Measurements from ENCODE around the gene SUPT20HL1.
"Not testable (repeated sequence)": the region's sequence is repeated elsewhere in the genome, so short reads cannot be mapped to it uniquely, and the experiment has no call there.

Gene SUPT20HL1

DNA sequence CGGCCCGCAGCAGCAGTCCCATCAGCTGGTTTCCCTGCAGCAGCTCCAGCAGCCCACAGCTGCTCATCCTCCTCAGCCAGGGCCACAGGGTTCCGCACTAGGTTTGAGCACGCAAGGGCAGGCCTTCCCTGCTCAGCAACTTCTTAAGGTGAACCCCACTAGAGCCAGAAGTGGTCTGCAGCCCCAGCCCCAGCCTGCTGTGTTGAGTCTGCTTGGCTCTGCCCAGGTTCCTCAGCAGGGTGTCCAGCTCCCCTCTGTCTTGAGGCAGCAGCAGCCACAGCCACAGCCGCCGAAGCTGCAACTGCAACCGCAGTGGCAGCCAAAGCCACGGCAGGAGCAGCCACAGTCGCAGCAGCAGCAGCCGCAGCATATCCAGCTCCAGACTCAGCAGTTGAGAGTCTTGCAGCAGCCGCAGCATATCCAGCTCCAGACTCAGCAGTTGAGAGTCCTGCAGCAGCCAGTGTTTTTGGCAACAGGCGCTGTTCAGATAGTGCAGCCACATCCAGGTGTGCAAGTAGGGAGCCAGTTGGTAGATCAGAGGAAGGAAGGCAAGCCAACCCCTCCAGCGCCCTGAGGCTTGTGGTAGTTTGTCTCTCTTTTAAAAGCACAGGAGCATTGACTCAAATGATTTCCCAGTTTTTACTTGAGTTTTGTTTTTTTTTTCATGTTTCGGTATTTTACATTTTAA is 4.6 kb downstream of the SUPT20HL1 start:
- peaks cover 6% of the 10 kb centered on the region for H3K4me1 ChIP-seq (ENCODE audit: control insufficient read depth, insufficient read depth, low read length)
- H3K4me3 ChIP-seq (ENCODE audit: low read depth, low read length) = no peak overlapping the region
- no peak overlapping the region for H3K9ac ChIP-seq (ENCODE audit: low read depth, low read length)
- no peaks in the 10 kb centered on the region for H3K36me3 ChIP-seq (ENCODE audit: control insufficient read depth, insufficient read depth, low read length)
- no peaks in the 10 kb centered on the region for H3K9me3 ChIP-seq (ENCODE audit: control insufficient read depth, insufficient read depth, low read length)
- H3K27me3 ChIP-seq (ENCODE audit: control insufficient read depth, insufficient read depth, low read length) = no peaks in the 10 kb centered on the region

DNA sequence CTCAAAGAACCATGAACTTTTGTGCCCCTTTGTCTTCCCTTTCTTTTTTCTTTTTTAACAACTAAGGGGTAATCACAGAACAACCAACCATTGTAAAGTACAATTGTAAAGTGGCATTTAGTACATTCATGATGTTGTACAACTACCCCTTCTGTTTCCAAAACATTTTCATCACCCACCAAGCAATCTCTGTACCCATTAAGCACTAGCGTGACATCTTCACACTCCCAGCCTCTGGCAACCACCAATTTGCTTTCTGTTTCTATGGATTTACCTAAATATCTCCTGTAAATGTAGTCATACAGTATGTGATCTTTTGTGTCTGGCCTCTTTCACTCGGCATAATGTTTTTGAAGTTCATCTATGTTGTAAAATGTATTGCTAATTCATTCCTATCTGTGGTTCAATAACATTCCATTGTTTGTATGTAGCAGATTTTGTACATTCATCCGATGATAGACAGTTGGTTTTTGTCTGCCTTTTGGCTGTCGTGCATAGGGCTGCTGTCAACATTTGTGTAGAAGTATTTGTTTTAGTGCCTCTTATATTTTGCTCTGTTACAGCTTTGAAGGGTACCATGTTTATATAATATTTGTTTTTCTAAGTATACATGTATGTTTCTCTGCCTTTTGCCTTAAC is 6.4 kb downstream of the SUPT20HL1 start:
- H3K4me3 ChIP-seq (ENCODE audit: low read depth, low read length); H3K36me3 ChIP-seq (ENCODE audit: control insufficient read depth, insufficient read depth, low read length); H3K9ac ChIP-seq (ENCODE audit: low read depth, low read length); H3K9me3 ChIP-seq (ENCODE audit: control insufficient read depth, insufficient read depth, low read length); H3K27me3 ChIP-seq (ENCODE audit: control insufficient read depth, insufficient read depth, low read length): not testable (repeated sequence)
- peaks cover 15% of the 10 kb centered on the region for H3K4me1 ChIP-seq (ENCODE audit: control insufficient read depth, insufficient read depth, low read length)

GRCh38 chrX:24369816-24370215 is 9.4 kb downstream of the SUPT20HL1 start:
- Histone ChIP-seq H3K4me3 (ENCODE audit: low read depth, low read length) (peak overlapping the region; percentile 24), H3K27me3 (ENCODE audit: control insufficient read depth, insufficient read depth, low read length) (peaks cover 3% of the 10 kb centered on the region), H3K36me3 (ENCODE audit: control insufficient read depth, insufficient read depth, low read length) (no peaks in the 10 kb centered on the region), H3K9me3 (ENCODE audit: control insufficient read depth, insufficient read depth, low read length) (no peaks in the 10 kb centered on the region), H3K9ac (ENCODE audit: low read depth, low read length) (no peak overlapping the region), H3K4me1 (ENCODE audit: control insufficient read depth, insufficient read depth, low read length) (peaks cover 23% of the 10 kb centered on the region)

DNA sequence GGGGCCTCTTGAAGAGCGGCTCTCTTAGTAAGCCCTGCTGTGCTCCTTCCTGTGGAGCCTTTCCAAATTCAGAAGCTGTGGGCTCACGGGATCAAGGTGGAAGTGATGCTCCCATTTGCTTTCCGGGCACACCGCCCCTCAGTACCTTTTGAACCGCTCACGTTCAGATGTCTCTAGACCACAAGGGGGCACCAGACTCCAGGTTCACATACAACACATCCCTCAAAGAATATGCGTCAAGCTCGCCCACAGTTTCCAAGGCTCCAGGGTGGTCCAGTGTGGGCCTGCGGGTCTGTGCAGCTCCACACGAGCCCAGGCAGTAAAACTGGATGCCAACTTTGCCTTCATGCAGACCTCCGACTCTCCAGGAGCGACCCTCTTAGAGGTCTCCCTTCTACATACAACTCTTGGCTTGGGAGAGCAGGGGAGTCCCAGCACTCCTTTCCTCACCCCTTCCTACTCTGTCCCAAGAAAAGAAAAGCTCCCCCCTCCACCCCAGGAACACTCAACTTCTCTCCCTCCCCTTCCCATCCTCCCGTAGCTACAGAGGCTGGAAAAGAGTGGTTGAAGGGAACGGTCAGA is 11.0 kb downstream of the SUPT20HL1 start:
- Histone ChIP-seq H3K4me1 (ENCODE audit: control insufficient read depth, insufficient read depth, low read length) (peaks cover 28% of the 10 kb centered on the region), H3K36me3 (ENCODE audit: control insufficient read depth, insufficient read depth, low read length) (no peaks in the 10 kb centered on the region), H3K4me3 (ENCODE audit: low read depth, low read length) (peak overlapping the region; percentile 61), H3K9ac (ENCODE audit: low read depth, low read length) (peak overlapping the region; percentile 58), H3K27me3 (ENCODE audit: control insufficient read depth, insufficient read depth, low read length) (peaks cover 3% of the 10 kb centered on the region), H3K9me3 (ENCODE audit: control insufficient read depth, insufficient read depth, low read length) (no peaks in the 10 kb centered on the region)

- Histone ChIP-seq H3K27me3 (ENCODE audit: control insufficient read depth, insufficient read depth, low read length) (peaks cover 3% of the 10 kb centered on the region), H3K4me1 (ENCODE audit: control insufficient read depth, insufficient read depth, low read length) (peaks cover 35% of the 10 kb centered on the region), H3K4me3 (ENCODE audit: low read depth, low read length) (peak overlapping the region; percentile 61), H3K9me3 (ENCODE audit: control insufficient read depth, insufficient read depth, low read length) (no peaks in the 10 kb centered on the region), H3K36me3 (ENCODE audit: control insufficient read depth, insufficient read depth, low read length) (no peaks in the 10 kb centered on the region), H3K9ac (ENCODE audit: low read depth, low read length) (no peak overlapping the region)
Measured at GRCh38 chrX:24372021-24372763, 11.8 kb downstream of the SUPT20HL1 start.

DNA sequence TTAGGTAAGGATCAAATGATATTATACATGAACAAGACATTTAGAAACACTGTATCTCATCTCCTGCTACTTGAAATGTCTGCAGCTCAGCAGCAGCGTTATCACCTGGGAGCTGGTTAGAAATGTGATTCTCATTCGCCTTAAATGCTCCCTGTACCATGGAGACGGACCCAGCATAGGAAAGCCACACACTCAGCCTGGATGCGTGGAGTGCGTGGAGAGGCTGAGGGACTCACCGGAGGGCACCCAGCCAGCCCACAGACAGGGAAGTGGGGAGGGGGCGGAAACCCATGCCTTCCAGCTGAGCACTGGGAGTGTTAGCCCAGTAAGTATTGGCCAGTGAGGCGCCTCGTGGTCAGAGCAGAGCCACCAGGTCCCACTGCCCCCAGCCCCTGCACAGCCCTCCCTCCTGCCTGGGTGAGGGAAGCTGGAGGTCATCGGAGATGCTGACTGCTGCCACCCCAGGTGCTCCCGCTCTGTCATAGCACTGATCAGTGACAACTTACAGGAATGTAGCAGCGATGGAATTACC is 15.2 kb downstream of the SUPT20HL1 start:
- Histone ChIP-seq H3K9ac (ENCODE audit: low read depth, low read length) (no peak overlapping the region), H3K4me3 (ENCODE audit: low read depth, low read length) (peak overlapping the region; percentile 3), H3K9me3 (ENCODE audit: control insufficient read depth, insufficient read depth, low read length) (no peaks in the 10 kb centered on the region), H3K36me3 (ENCODE audit: control insufficient read depth, insufficient read depth, low read length) (no peaks in the 10 kb centered on the region), H3K4me1 (ENCODE audit: control insufficient read depth, insufficient read depth, low read length) (peaks cover 48% of the 10 kb centered on the region), H3K27me3 (ENCODE audit: control insufficient read depth, insufficient read depth, low read length) (peaks cover 3% of the 10 kb centered on the region)

DNA sequence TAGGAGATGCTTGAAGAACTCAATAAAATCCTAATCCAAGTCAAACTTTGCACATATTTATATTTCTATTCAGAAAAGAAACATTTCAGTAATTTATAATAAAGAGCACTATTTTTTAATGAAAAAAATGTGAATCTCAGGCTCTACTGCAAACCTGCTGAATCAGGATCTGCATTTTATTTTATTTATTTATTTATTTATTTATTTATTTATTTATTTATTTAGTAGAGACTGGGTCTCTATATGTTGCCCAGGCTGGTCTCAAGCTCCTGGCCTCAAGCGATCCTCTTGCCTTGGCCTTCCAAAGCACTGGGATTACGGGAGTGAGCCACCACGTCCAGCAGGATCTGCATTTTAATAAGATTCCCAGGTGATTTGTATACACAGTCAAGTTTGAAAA is 16.0 kb downstream of the SUPT20HL1 start:
- Histone ChIP-seq H3K36me3 (ENCODE audit: control insufficient read depth, insufficient read depth, low read length) (no peaks in the 10 kb centered on the region), H3K27me3 (ENCODE audit: control insufficient read depth, insufficient read depth, low read length) (peaks cover 3% of the 10 kb centered on the region), H3K9me3 (ENCODE audit: control insufficient read depth, insufficient read depth, low read length) (no peaks in the 10 kb centered on the region), H3K4me1 (ENCODE audit: control insufficient read depth, insufficient read depth, low read length) (peaks cover 42% of the 10 kb centered on the region), H3K9ac (ENCODE audit: low read depth, low read length) (no peak overlapping the region), H3K4me3 (ENCODE audit: low read depth, low read length) (no peak overlapping the region)

- Histone ChIP-seq H3K4me1 (ENCODE audit: control insufficient read depth, insufficient read depth, low read length) (peaks cover 42% of the 10 kb centered on the region), H3K9ac (ENCODE audit: low read depth, low read length) (no peak overlapping the region), H3K9me3 (ENCODE audit: control insufficient read depth, insufficient read depth, low read length) (no peaks in the 10 kb centered on the region), H3K4me3 (ENCODE audit: low read depth, low read length) (no peak overlapping the region), H3K36me3 (ENCODE audit: control insufficient read depth, insufficient read depth, low read length) (no peaks in the 10 kb centered on the region), H3K27me3 (ENCODE audit: control insufficient read depth, insufficient read depth, low read length) (peaks cover under 1% of the 10 kb centered on the region)
Measured at GRCh38 chrX:24377195-24377594, 16.8 kb downstream of the SUPT20HL1 start.

DNA sequence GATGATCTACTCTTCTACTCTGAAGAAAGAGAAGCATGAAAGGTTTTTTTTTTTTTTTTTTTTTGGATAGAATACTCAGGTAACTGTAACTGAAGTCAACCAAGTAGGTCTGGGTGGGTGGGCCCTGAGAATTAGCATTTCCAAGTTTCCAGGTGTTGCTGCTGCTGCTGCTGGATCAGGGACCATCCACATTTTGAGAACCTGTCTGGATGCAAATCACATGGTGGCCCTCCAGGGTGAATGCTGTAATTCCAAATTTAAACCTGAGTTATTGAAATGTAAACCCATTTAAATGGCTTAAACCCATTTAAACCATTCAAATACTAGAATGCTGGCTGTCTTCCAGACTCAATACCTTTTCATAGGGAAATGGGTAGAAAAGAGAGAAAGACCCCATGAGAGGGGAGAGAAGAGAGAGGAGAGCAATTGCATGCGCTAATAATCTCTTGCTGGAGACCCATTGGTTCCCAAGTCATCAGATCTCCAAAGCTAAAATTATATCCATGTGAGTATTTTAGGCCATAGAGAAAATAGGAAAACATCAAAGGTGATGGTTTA is 17.6 kb downstream of the SUPT20HL1 start:
- Histone ChIP-seq H3K4me1 (ENCODE audit: control insufficient read depth, insufficient read depth, low read length) (peaks cover 40% of the 10 kb centered on the region), H3K9ac (ENCODE audit: low read depth, low read length) (no peak overlapping the region), H3K36me3 (ENCODE audit: control insufficient read depth, insufficient read depth, low read length) (no peaks in the 10 kb centered on the region), H3K27me3 (ENCODE audit: control insufficient read depth, insufficient read depth, low read length) (no peaks in the 10 kb centered on the region), H3K9me3 (ENCODE audit: control insufficient read depth, insufficient read depth, low read length) (no peaks in the 10 kb centered on the region), H3K4me3 (ENCODE audit: low read depth, low read length) (peak overlapping the region; percentile 19)

- Histone ChIP-seq H3K36me3 (ENCODE audit: control insufficient read depth, insufficient read depth, low read length) (no peaks in the 10 kb centered on the region), H3K9ac (ENCODE audit: low read depth, low read length) (no peak overlapping the region), H3K4me3 (ENCODE audit: low read depth, low read length) (peak overlapping the region; percentile 19), H3K27me3 (ENCODE audit: control insufficient read depth, insufficient read depth, low read length) (no peaks in the 10 kb centered on the region), H3K9me3 (ENCODE audit: control insufficient read depth, insufficient read depth, low read length) (no peaks in the 10 kb centered on the region), H3K4me1 (ENCODE audit: control insufficient read depth, insufficient read depth, low read length) (peaks cover 40% of the 10 kb centered on the region)
Measured at GRCh38 chrX:24378706-24379105, 18.3 kb downstream of the SUPT20HL1 start.
